ENCODE data around the gene PRKAR1B. TPM values are rescaled to one million over a fixed set of nuclear protein-coding genes. Genes with fewer than 3 reads are reported as not detected.

The PRKAR1B gene
- total and polyA plus RNA-seq, 7 experiments from 2014 or later = 16.1 to 51.4 (median 28.7) TPM

DNA sequence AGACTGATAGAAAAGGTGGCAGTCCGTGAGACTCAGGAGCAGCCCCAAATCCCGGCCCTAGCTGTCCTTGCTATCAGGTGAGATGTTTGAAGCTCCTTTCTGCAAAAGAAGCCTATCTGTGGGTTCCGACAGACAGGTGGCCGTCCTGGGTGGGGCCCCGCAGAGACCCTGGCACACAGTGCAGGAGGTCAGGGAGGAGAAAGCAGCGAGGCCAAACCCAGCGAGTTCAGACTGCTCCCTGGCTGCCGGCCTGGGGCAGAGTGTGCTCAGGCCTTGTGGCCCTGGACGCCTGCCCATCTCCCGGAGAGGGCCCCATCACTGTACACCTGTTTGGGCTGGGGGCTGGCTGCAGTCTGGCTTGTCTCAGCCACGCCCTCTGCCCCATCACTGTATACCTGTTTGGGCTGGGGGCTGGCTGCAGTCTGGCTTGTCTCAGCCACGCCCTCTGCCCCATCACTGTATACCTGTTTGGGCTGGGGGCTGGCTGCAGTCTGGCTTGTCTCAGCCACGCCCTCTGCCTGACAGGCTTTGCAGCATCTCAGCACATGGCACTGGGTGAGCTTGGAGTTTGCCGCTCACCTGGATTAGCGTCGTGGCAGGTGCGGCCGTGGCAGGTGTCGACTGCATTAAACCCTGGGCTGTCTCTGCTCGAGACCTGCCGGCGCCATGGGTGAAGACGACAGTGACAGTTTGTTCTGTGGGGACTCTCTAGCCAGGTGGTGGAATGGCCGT lies 11.8 kb upstream of the PRKAR1B start:
- no peaks in the 10 kb centered on the region for H3K4me1 ChIP-seq (ENCODE audit: control insufficient read depth in 2 of 2, insufficient read depth in 2 of 2, low read length in 2 of 2)
- no peak overlapping the region for H3K27ac ChIP-seq (ENCODE audit: low read depth, low read length)
- H3K27me3 Mint-ChIP-seq = no peaks in the 10 kb centered on the region
- peaks cover 0 to 6% (median 0%) of the 10 kb centered on the region in 11 donors for H3K9me3 Mint-ChIP-seq
- H3K4me3 Mint-ChIP-seq = no peak overlapping the region
- no peaks in the 10 kb centered on the region for H3K27me3 ChIP-seq (ENCODE audit: control insufficient read depth in 2 of 2, insufficient read depth in 2 of 2, low read length in 2 of 2)
- POLR2A ChIA-PET = no interaction called here
- H3K4me1 Mint-ChIP-seq = peaks cover 5 to 15% (median 13%) of the 10 kb centered on the region in 7 donors
- DNase-seq (no peak), ATAC-seq (no peak)
- CTCF ChIA-PET = interaction anchor here (0.7 kb wide), 1 partner anchor 30 kb away, joined by 3 read pairs; no protein-coding TSS in a partner anchor
- H3K27ac Mint-ChIP-seq = peak overlapping the region in 1 of 9 donors; percentile 12
- intact Hi-C loops (cut with micrococcal nuclease) = loop anchor here in 1 of 2 donors (10.0 kb wide), 1 partner anchor 214 kb away; no protein-coding TSS in a partner anchor
- no peak overlapping the region for H3K4me3 ChIP-seq (ENCODE audit: low read length)
- H3K36me3 ChIP-seq (ENCODE audit: control insufficient read depth in 2 of 3, insufficient read depth in 3 of 3, low read length in 3 of 3) = peaks cover 0 to 25% (median 0%) of the 10 kb centered on the region in 3 experiments
- peaks cover 10 to 32% (median 14%) of the 10 kb centered on the region in 5 donors for H3K36me3 Mint-ChIP-seq
- peaks cover 0 to 12% (median 0%) of the 10 kb centered on the region in 3 experiments for H3K9me3 ChIP-seq (ENCODE audit: control insufficient read depth in 2 of 3, low read length in 3 of 3)

DNA sequence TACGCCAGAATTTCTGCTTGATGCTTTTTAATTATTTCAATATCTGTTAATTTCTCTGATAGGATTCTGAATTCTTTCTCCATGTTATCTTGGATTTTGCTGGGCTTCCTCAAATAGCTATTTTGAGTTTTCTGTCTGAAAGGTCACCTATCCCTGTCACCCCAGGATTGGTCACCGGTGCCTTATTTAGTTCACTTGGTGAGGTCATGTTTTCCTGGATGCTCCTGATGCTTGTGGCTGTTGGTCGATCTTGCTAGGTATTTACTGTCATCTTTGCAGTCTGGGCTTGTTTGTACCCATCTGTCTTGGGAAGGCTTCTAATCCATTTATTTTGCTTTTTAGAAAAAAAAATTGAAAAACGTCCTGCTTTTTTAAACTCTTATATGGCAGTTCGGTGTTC lies 11.2 kb upstream of the PRKAR1B start:
- H3K4me3 Mint-ChIP-seq = no peak overlapping the region
- peaks cover 0 to 6% (median 0%) of the 10 kb centered on the region in 11 donors for H3K9me3 Mint-ChIP-seq
- ATAC-seq = no peak
- H3K27me3 ChIP-seq (ENCODE audit: control insufficient read depth in 2 of 2, insufficient read depth in 2 of 2, low read length in 2 of 2) = no peaks in the 10 kb centered on the region
- no peak overlapping the region for H3K27ac Mint-ChIP-seq
- H3K4me3 ChIP-seq (ENCODE audit: low read length) = no peak overlapping the region
- H3K4me1 Mint-ChIP-seq = peaks cover 5 to 15% (median 13%) of the 10 kb centered on the region in 7 donors
- no peak overlapping the region for H3K27ac ChIP-seq (ENCODE audit: low read depth, low read length)
- H3K36me3 Mint-ChIP-seq = peaks cover 10 to 29% (median 16%) of the 10 kb centered on the region in 5 donors
- no peak for DNase-seq
- H3K4me1 ChIP-seq (ENCODE audit: control insufficient read depth in 2 of 2, insufficient read depth in 2 of 2, low read length in 2 of 2) = no peaks in the 10 kb centered on the region
- peaks cover 0 to 25% (median 0%) of the 10 kb centered on the region in 3 experiments for H3K36me3 ChIP-seq (ENCODE audit: control insufficient read depth in 2 of 3, insufficient read depth in 3 of 3, low read length in 3 of 3)
- intact Hi-C loops (cut with micrococcal nuclease) = loop anchor here in 1 of 2 donors (10.0 kb wide), 1 partner anchor 213 kb away; no protein-coding TSS in a partner anchor
- CTCF ChIA-PET = interaction anchor here (0.7 kb wide), 1 partner anchor 31 kb away, joined by 3 read pairs; no protein-coding TSS in a partner anchor
- POLR2A ChIA-PET = no interaction called here
- peaks cover 0 to 16% (median 0%) of the 10 kb centered on the region in 3 experiments for H3K9me3 ChIP-seq (ENCODE audit: control insufficient read depth in 2 of 3, low read length in 3 of 3)
- H3K27me3 Mint-ChIP-seq = no peaks in the 10 kb centered on the region

DNA sequence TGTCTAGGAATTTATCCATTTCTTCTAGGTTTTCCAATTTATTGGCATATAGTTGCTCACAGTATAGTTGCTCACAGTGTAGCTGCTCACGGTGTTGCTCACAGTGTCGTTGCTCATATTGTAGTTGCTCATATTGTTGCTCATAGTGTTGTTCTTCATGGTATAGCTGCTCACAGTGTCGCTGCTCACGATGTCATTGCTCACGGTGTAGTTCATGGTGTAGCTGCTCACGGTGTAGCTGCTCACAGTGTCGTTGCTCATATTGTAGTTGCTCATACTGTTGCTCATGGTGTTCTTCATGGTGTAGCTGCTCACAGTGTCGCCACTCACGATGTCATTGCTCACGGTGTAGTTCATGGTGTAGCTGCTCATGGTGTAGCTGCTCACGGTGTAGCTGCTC lies 7.7 kb upstream of the PRKAR1B start:
- Mint-ChIP-seq H3K27ac (no peak overlapping the region), H3K4me3 (no peak overlapping the region), H3K27me3 (no peaks in the 10 kb centered on the region), H3K4me1 (peaks cover 8 to 30% (median 21%) of the 10 kb centered on the region in 7 donors), H3K9me3 (peaks cover 0 to 6% (median 0%) of the 10 kb centered on the region in 11 donors), H3K36me3 (peaks cover 8 to 24% (median 14%) of the 10 kb centered on the region in 5 donors)
- intact Hi-C loops (cut with micrococcal nuclease) = loop anchor here in 1 of 2 donors (10.0 kb wide), 1 partner anchor 210 kb away; no protein-coding TSS in a partner anchor
- H3K4me1 ChIP-seq (ENCODE audit: control insufficient read depth in 2 of 2, insufficient read depth in 2 of 2, low read length in 2 of 2) = no peaks in the 10 kb centered on the region
- H3K27ac ChIP-seq (ENCODE audit: low read depth, low read length) = no peak overlapping the region
- no peak for ATAC-seq
- peaks cover 0 to 17% (median 0%) of the 10 kb centered on the region in 3 experiments for H3K9me3 ChIP-seq (ENCODE audit: control insufficient read depth in 2 of 3, low read length in 3 of 3)
- CTCF ChIA-PET = interaction anchor here (0.7 kb wide), 1 partner anchor 413 kb away, joined by 4 read pairs; no protein-coding TSS in a partner anchor
- H3K27me3 ChIP-seq (ENCODE audit: control insufficient read depth in 2 of 2, insufficient read depth in 2 of 2, low read length in 2 of 2) = no peaks in the 10 kb centered on the region
- no peak overlapping the region for H3K4me3 ChIP-seq (ENCODE audit: low read length)
- H3K36me3 ChIP-seq (ENCODE audit: control insufficient read depth in 2 of 3, insufficient read depth in 3 of 3, low read length in 3 of 3) = peaks cover 0 to 19% (median 0%) of the 10 kb centered on the region in 3 experiments
- POLR2A ChIA-PET = no interaction called here
- no peak for DNase-seq

DNA sequence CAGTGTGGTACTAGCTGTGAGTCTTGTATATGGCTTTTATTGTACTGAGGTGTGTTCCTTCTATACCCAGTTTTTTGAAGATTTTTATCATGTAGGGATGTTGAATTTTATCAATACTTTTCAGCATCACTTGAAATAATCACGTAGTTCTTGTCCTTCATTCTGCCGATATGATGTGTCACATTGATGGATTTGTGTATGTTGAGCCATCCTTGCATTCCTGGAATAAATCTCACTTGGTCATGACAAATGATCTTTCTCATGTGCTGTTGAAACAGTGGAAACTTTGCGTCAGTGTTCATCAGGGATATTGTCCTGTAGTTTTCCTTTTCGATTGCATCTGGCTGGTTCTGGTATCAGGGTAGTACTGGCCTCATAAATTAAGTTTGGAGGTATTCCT lies 7.1 kb upstream of the PRKAR1B start:
- Histone ChIP-seq H3K27me3 (ENCODE audit: control insufficient read depth in 2 of 2, insufficient read depth in 2 of 2, low read length in 2 of 2) (no peaks in the 10 kb centered on the region), H3K4me1 (ENCODE audit: control insufficient read depth in 2 of 2, insufficient read depth in 2 of 2, low read length in 2 of 2) (no peaks in the 10 kb centered on the region), H3K36me3 (ENCODE audit: control insufficient read depth in 2 of 3, insufficient read depth in 3 of 3, low read length in 3 of 3) (peaks cover 0 to 19% (median 0%) of the 10 kb centered on the region in 3 experiments), H3K27ac (ENCODE audit: low read depth, low read length) (no peak overlapping the region), H3K4me3 (ENCODE audit: low read length) (no peak overlapping the region), H3K9me3 (ENCODE audit: control insufficient read depth in 2 of 3, low read length in 3 of 3) (peaks cover 0 to 17% (median 0%) of the 10 kb centered on the region in 3 experiments)
- Mint-ChIP-seq H3K4me1 (peaks cover 8 to 32% (median 23%) of the 10 kb centered on the region in 7 donors), H3K27ac (no peak overlapping the region), H3K9me3 (peaks cover 0 to 6% (median 0%) of the 10 kb centered on the region in 11 donors), H3K27me3 (no peaks in the 10 kb centered on the region), H3K36me3 (peaks cover 8 to 24% (median 16%) of the 10 kb centered on the region in 5 donors), H3K4me3 (no peak overlapping the region)
- ChIA-PET POLR2A (no interaction called here), CTCF (no interaction called here)
- no peak for ATAC-seq
- DNase-seq = peak in 1 of 9 donors; percentile 0
- intact Hi-C loops (cut with micrococcal nuclease) = loop anchor here in 1 of 2 donors (10.0 kb wide), 1 partner anchor 209 kb away; no protein-coding TSS in a partner anchor

DNA sequence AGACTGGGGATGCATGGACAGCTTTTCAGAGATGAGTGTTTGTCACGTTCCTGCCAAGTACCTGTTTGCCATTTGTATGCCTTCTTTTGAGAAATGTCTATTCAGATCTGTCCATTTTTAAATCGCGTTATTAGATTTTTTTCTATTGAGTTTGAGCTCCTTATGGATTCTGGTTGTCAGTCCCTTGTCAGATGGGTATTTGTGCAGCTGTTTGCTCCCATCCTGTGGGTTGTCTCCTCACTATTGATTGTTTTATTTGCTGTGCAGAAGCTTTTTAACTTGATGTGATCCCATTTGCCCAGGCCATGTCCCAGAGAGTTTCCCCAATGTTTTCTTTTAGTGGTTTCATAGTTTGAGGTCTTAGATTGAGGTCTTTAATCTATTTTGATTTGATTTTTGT lies 5.5 kb upstream of the PRKAR1B start:
- Histone ChIP-seq H3K9me3 (ENCODE audit: control insufficient read depth in 2 of 3, low read length in 3 of 3) (peaks cover 0 to 17% (median 0%) of the 10 kb centered on the region in 3 experiments), H3K27me3 (ENCODE audit: control insufficient read depth in 2 of 2, insufficient read depth in 2 of 2, low read length in 2 of 2) (no peaks in the 10 kb centered on the region), H3K4me1 (ENCODE audit: control insufficient read depth in 2 of 2, insufficient read depth in 2 of 2, low read length in 2 of 2) (peaks cover 6 to 7% of the 10 kb centered on the region in 2 donors), H3K36me3 (ENCODE audit: control insufficient read depth in 2 of 3, insufficient read depth in 3 of 3, low read length in 3 of 3) (peaks cover 0 to 19% (median 0%) of the 10 kb centered on the region in 3 experiments), H3K27ac (ENCODE audit: low read depth, low read length) (no peak overlapping the region), H3K4me3 (ENCODE audit: low read length) (no peak overlapping the region)
- Mint-ChIP-seq H3K4me3 (no peak overlapping the region), H3K9me3 (peaks cover 0 to 6% (median 0%) of the 10 kb centered on the region in 11 donors), H3K27ac (peak overlapping the region in 1 of 9 donors; percentile 63), H3K4me1 (peaks cover 11 to 33% (median 24%) of the 10 kb centered on the region in 7 donors), H3K36me3 (peaks cover 2 to 15% (median 10%) of the 10 kb centered on the region in 5 donors), H3K27me3 (no peaks in the 10 kb centered on the region)
- ChIA-PET CTCF (interaction anchor here (0.5 to 1.3 kb wide), 3 partner anchors 142 to 410 kb away, joined by 3 to 5 read pairs (median 4); no protein-coding TSS in a partner anchor), POLR2A (no interaction called here)
- DNase-seq = no peak
- intact Hi-C loops (cut with micrococcal nuclease) = loop anchor here in 1 of 2 donors (1.0 to 10.0 kb wide), 2 partner anchors 208 to 400 kb away; no protein-coding TSS in a partner anchor
- no peak for ATAC-seq

DNA sequence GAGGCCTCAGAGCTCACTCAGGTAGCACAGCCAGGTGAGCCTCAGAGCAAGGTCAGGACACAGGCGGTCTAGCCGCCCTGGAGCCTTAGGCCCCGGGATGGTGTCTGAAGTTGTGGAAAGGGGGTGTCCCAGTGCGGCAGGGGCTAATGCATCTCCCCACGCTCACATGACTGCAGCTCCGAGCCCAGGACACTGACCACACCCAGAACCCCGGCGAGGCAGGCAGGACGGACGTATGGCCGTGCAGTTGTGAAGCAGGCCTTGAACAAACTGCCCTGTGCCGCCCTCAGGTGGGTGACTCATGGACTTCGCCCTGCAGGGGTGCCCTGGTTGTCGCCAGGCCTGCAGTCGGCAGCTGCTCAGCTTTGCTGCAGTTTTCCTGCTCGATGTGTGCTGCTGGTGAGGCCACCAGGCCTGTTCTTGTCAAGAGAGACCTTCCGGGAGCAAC lies 5.0 kb upstream of the PRKAR1B start:
- Histone ChIP-seq H3K4me3 (ENCODE audit: low read length) (no peak overlapping the region), H3K9me3 (ENCODE audit: control insufficient read depth in 2 of 3, low read length in 3 of 3) (peaks cover 0 to 17% (median 0%) of the 10 kb centered on the region in 3 experiments), H3K27me3 (ENCODE audit: control insufficient read depth in 2 of 2, insufficient read depth in 2 of 2, low read length in 2 of 2) (no peaks in the 10 kb centered on the region), H3K4me1 (ENCODE audit: control insufficient read depth in 2 of 2, insufficient read depth in 2 of 2, low read length in 2 of 2) (peaks cover 6 to 7% of the 10 kb centered on the region in 2 donors), H3K36me3 (ENCODE audit: control insufficient read depth in 2 of 3, insufficient read depth in 3 of 3, low read length in 3 of 3) (peaks cover 0 to 19% (median 0%) of the 10 kb centered on the region in 3 experiments), H3K27ac (ENCODE audit: low read depth, low read length) (no peak overlapping the region)
- Mint-ChIP-seq H3K9me3 (peaks cover 0 to 6% (median 0%) of the 10 kb centered on the region in 11 donors), H3K27me3 (no peaks in the 10 kb centered on the region), H3K36me3 (peaks cover 0 to 11% (median 8%) of the 10 kb centered on the region in 5 donors), H3K4me1 (peaks cover 13 to 29% (median 20%) of the 10 kb centered on the region in 7 donors), H3K4me3 (no peak overlapping the region), H3K27ac (no peak overlapping the region)
- ChIA-PET CTCF (interaction anchor here (0.5 to 1.3 kb wide), 3 partner anchors 143 to 410 kb away, joined by 3 to 5 read pairs (median 4); no protein-coding TSS in a partner anchor), POLR2A (no interaction called here)
- ATAC-seq = no peak
- DNase-seq = peak in 2 of 9 donors; percentile 14 to 32
- intact Hi-C loops (cut with micrococcal nuclease) = loop anchor here in 1 of 2 donors (1.0 to 10.0 kb wide), 2 partner anchors 207 to 400 kb away; no protein-coding TSS in a partner anchor

All from naive thymus-derived CD4-positive, alpha-beta T cell (primary cell).